GM19397 (cell line): ENCODE data around the gene PODXL.
"Not testable (repeated sequence)": the region's sequence is repeated elsewhere in the genome, so short reads cannot be mapped to it uniquely, and the experiment has no call there.

Experiments
- ATAC-seq: cut with Tn5 transposase; IDR thresholded peaks from one replicate; pipeline ENCODE4 v1.9.1; 2021; ENCODE audit warnings: mild to moderate bottlenecking, moderate library complexity; ENCODE audit not compliant: unreplicated experiment

PODXL gene

DNA sequence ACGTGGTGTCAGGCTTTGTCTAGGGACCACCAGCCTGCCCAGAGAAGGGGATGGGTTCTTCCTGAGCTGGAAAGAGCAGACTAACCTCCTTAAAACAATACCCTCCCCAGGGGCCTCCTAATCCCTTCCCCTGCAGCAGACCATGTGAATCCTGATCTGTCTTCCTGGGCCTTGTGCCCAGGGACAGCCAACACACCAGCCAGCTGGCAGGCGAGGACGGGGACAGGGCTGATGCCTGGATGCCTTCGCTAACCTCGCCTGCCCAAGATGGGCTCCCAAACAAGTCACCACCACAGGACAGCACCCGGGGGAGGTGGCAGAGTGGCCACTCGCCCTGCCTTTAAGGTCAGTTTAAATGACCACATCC, 17.6 kb downstream of the PODXL start:
- ATAC-seq: no peak

- no peak for ATAC-seq
These were observed 18.2 kb downstream of the PODXL start for GRCh38 chr7:131538071-131538812.

- no peak for ATAC-seq
These were observed 18.9 kb downstream of the PODXL start for GRCh38 chr7:131537571-131537978.

DNA sequence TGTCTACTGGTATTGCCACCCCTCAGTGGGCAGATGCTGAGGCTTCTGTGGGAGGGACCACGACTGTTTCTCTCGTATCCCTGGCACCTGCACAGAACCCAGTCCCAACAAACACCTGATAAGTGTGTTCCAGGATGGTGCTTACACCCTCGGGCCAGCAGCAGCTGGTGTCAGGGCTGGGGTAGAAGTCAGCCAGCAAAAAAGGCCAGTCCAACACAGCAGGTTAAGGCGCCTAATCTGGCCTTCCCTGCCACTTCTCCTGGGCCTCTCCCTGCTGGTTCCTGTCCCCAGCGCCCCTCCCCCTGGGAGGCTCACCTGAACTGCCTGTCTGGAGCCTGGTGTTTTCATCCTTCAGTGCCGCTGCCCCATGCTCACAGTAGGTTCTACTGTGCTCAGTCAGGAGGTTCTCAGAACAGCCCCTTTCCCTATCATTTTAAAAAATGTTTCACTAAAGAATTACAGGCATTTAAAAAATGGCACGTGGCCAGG, 20.0 kb downstream of the PODXL start:
- ATAC-seq: no peak

- ATAC-seq: no peak
These were observed 22.6 kb downstream of the PODXL start for GRCh38 chr7:131533566-131534561.

- no peak for ATAC-seq
These were observed 23.3 kb downstream of the PODXL start for GRCh38 chr7:131533151-131533559.

- ATAC-seq: no peak
These were observed 23.8 kb downstream of the PODXL start for GRCh38 chr7:131532570-131533091.

- ATAC-seq: no peak
These were observed 26.3 kb downstream of the PODXL start for GRCh38 chr7:131530137-131530536.

DNA sequence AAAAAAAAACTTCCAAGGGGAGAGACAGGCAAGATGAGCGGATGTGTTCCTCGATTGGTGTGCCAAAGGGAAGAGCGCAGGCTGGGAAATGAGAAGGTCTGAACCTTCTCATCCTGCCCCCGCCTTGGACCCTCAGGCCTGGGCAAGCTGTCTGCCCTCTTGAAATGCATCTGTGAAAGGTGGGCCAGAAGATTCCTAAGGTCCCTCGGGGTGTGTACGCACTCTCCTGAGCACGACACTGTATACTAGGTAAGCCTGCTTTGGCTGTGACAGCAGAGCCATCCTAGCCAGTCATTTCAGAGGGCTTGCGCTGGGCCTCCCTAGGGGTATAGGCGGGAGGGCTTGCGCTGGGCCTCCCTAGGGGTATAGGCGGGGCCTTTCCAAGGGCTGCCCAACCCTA, 26.8 kb downstream of the PODXL start:
- ATAC-seq: no peak

DNA sequence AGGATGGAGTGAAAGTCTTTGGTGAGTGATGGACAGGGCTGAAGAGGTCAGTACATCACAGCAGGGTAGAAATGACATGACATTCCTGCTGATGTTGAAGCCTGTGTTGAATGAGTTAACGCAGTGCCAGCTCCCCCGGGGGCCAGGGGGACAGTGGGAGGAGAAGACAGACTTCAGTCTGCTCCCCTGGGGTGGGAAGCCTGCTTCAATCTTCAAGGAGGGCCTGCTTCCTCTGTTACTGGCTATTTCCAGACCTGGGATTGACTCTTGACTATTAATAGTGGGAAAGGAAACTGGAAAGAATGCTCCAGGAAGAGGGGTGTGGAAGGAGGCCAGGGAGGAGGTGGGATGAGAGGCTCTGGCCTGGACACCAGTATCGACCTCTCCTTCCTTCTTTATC, 27.2 kb downstream of the PODXL start:
- ATAC-seq: no peak

DNA sequence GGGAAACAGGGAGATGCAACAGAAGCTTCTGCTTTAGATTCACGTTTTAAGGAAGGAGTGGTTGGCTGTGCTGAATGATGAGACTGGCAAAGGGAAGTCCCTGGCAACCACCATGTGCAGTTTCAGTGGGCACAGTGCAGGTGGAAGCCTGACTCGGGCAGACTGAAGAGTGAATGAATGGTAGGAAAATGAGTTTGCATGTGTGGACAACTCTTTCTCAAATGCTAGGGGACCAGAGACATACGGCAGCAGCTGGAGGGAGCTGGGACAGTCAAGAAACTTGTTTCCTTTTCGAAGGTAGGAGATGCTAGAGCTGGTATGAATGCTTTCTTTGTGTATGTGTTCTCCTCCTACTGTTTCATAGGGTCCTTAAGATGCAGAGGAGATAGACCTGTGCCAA, 29.0 kb downstream of the PODXL start:
- no peak for ATAC-seq

DNA sequence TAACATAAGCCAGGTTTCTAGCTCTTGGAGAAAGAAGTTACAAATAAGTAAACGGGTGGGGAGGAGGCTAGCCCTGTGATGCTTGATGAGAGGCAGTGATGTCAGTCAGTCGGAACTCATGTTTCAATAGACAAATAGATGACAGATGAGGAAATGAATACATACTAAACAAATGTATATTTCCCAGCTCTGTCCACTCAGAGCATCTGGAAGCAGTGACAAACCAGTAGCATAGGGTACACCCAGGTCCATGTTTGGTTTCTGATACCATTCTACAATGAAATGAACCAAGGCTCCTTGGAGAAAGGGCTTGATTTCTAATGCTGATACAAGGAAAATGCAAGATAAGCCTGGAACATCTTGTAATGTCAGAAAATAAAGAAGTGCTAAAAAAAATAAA, 30.6 kb downstream of the PODXL start:
- no peak for ATAC-seq

GRCh38 chr7:131524703-131525102, 31.7 kb downstream of the PODXL start:
- no peak for ATAC-seq

- no peak for ATAC-seq
These were observed 32.3 kb downstream of the PODXL start for GRCh38 chr7:131524115-131524514.

DNA sequence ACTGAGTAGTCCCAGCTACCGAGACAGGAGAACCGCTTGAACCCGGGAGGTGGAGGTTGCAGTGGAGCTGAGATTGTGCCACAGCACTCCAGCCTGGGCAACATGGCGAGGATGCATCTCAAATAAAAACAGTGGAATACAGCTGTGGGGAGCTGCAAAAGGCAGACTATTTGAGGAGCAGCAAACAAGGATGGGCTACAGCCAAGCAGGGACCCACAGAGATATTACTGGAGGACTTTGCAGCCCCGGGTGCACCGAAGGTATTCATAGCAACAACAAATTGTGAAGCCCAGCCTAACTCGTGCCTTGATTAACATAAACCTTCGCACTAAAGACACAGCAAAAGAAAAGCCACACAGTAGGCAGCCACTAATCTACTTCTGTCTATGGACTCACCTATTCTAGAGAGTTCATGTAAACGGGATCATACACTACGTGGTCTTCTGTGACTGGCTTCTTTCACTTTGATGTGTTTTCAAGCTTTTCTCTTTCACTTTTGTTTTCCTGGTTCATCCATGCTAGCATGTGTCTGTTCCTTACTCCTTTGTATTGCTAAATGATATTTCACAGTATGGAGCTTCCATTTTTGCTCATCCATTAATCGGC, 34.0 kb downstream of the PODXL start:
- ATAC-seq: no peak

DNA sequence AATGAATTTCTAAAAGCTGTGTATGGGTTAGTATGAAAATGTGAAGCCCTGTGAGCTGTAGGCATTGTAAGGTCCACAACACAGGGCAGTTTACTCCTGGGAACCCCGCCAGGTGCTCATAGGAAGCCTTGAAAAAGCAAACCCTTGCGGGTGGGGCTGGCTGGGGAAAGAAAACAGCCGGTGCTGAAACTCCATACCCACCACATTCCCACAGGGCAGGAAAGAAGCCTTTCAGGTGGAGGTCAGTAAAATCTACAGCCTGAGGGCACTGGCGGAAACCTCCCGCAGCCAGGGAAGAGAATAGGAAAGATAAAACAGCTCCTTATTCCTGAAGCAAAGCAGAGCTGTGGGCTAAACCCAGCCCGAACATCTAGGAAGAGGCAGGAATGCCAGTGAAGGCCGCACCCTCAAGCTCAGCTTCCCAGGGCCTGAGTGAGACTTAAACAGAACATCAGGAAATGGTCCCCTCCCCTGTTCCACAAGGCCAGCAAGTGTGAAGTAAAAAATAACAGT, 34.7 kb downstream of the PODXL start:
- ATAC-seq: no peak

DNA sequence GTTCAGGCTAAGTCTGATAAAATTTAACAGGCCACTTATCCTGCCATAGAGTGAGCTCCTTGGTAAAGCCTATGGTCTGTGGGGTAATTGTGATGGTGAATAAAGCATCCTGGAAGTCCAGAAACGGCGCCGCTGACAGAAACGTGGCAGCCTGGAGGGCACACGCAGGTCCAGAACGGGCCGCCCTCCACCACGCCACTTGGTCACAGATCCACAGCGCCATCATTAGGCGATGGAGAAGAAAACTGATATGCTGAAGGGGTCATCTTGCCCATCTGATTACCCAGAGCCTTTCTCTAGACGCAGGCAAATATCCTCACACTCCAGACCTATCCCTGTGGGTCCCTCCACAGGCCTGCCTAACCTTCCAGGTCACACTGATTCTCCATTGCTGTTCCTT, 37.8 kb downstream of the PODXL start:
- ATAC-seq: no peak

GRCh38 chr7:131517218-131517923, 39.1 kb downstream of the PODXL start:
- no peak for ATAC-seq

- ATAC-seq: not testable (repeated sequence)
These were observed 41.0 kb downstream of the PODXL start for GRCh38 chr7:131515471-131515870.
